Measurements from ENCODE around the gene SLC26A11. TPM values are rescaled to one million over a fixed set of nuclear protein-coding genes. Genes with fewer than 3 reads are reported as not detected.

SLC26A11 gene
- total RNA-seq, 1 donor from 2014 or later, result 5.9 TPM

GRCh38 chr17:80201446-80201845 is 18.8 kb upstream of the SLC26A11 start:
- no peaks in the 10 kb centered on the region for H3K27me3 Mint-ChIP-seq (ENCODE audit: insufficient read depth)
- no peaks in the 10 kb centered on the region for H3K4me1 Mint-ChIP-seq (ENCODE audit: low read depth)
- intact Hi-C loops (cut with micrococcal nuclease), result no loop called here
- DNase-seq (ENCODE audit: low spot score), result no peak
- no peaks in the 10 kb centered on the region for H3K9me3 Mint-ChIP-seq
- no peaks in the 10 kb centered on the region for H3K36me3 Mint-ChIP-seq (ENCODE audit: low read depth)
- no peak overlapping the region for H3K4me3 Mint-ChIP-seq
- H3K27ac Mint-ChIP-seq, result no peak overlapping the region

DNA sequence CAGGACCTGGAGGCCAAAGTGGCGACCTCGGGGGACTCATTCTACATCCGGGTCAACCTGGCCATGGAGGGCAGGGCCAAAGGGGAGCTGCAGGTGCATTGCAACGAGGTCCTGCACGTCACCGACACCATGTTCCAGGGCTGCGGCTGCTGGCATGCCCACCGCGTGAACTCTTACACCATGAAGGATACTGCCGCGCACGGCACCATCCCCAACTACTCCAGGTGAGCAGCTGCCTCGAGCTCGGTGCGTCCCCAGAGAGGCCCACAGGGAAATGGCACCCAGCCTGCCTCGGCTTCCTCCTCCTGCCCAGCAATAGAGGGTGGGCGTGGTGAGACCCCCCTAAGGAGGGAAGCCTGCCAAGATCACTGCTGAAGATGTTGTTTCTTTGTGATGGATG is 18.0 kb upstream of the SLC26A11 start:
- Mint-ChIP-seq H3K36me3 (ENCODE audit: low read depth) (no peaks in the 10 kb centered on the region), H3K27ac (no peak overlapping the region), H3K27me3 (ENCODE audit: insufficient read depth) (no peaks in the 10 kb centered on the region), H3K4me3 (no peak overlapping the region), H3K4me1 (ENCODE audit: low read depth) (no peaks in the 10 kb centered on the region), H3K9me3 (no peaks in the 10 kb centered on the region)
- intact Hi-C loops (cut with micrococcal nuclease), result no loop called here
- DNase-seq (ENCODE audit: low spot score), result no peak

DNA sequence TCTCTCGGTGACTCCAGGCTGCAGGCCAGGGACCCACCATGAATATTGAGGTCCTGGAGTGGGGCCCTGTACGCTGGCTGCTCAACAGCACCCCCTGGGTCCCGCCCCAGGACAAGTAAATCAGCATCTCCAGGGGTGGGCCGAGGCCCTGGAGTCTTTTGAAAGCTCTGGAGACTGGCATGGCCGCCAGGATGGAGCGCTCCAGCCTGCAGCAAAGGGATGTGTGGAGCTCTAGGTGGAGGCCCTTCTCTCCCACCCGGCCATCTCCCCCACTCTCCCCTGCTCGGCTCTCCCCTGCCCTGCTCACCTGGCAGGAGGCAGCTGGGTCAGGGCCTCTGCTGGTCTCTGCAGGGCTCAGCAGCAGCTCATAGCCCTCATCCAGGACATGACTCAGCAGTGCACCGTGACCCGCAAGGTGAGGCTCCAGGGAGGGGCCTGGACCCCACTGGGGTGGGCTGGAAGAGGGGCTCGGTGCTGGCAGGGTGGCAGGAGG is 16.7 kb upstream of the SLC26A11 start:
- H3K4me3 Mint-ChIP-seq, result no peak overlapping the region
- no peaks in the 10 kb centered on the region for H3K4me1 Mint-ChIP-seq (ENCODE audit: low read depth)
- no peaks in the 10 kb centered on the region for H3K27me3 Mint-ChIP-seq (ENCODE audit: insufficient read depth)
- no peak overlapping the region for H3K27ac Mint-ChIP-seq
- DNase-seq (ENCODE audit: low spot score), result no peak
- intact Hi-C loops (cut with micrococcal nuclease), result no loop called here
- no peaks in the 10 kb centered on the region for H3K36me3 Mint-ChIP-seq (ENCODE audit: low read depth)
- H3K9me3 Mint-ChIP-seq, result no peaks in the 10 kb centered on the region

GRCh38 chr17:80204626-80205468 is 15.4 kb upstream of the SLC26A11 start:
- H3K4me1 Mint-ChIP-seq (ENCODE audit: low read depth), result no peaks in the 10 kb centered on the region
- no peak for DNase-seq (ENCODE audit: low spot score)
- H3K9me3 Mint-ChIP-seq, result no peaks in the 10 kb centered on the region
- intact Hi-C loops (cut with micrococcal nuclease), result no loop called here
- H3K4me3 Mint-ChIP-seq, result no peak overlapping the region
- no peaks in the 10 kb centered on the region for H3K36me3 Mint-ChIP-seq (ENCODE audit: low read depth)
- no peak overlapping the region for H3K27ac Mint-ChIP-seq
- no peaks in the 10 kb centered on the region for H3K27me3 Mint-ChIP-seq (ENCODE audit: insufficient read depth)

DNA sequence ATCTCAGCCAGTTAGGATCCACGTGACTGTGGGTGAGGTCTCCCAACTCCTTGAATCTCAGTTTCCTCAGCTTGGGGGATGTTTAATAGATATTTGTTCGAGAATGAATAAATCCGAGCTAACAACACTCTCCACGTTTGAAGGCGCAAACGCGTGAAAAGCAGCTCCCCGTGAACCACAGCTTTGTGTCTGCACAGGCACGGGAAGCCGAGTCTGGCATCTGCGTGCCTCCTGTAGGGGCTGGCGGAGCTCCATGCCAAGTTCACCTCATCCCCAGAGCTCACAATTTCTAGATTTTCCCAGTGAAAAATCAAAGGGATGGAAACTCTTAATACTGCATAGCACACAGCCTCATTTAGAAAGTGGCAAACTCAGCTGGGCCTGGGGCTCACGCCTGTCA is 14.4 kb upstream of the SLC26A11 start:
- H3K4me1 Mint-ChIP-seq (ENCODE audit: low read depth), result no peaks in the 10 kb centered on the region
- H3K9me3 Mint-ChIP-seq, result no peaks in the 10 kb centered on the region

DNA sequence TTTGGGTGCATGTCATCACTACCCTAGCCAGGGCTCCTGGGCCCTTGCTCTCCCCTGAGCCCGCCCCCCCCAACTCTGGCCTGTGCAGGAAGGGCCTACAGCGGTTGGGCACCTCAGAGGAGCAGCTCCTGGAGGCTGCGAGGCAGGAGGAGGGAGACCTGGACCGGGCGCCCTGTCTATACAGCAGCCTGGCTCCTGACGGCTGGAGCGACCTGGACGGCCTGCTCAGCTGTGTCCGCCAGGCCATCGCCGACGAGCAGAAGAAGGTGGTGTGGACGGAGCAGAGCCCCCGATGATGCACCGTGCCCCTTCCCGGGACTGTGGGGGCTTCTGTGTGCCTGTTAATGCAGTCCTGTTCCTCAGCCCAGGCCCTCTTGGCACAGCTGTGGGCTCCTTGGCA is 12.2 kb upstream of the SLC26A11 start:
- Mint-ChIP-seq H3K27ac (no peak overlapping the region), H3K4me3 (no peak overlapping the region), H3K36me3 (ENCODE audit: low read depth) (no peaks in the 10 kb centered on the region), H3K9me3 (no peaks in the 10 kb centered on the region), H3K27me3 (ENCODE audit: insufficient read depth) (no peaks in the 10 kb centered on the region), H3K4me1 (ENCODE audit: low read depth) (no peaks in the 10 kb centered on the region)
- intact Hi-C loops (cut with micrococcal nuclease), result no loop called here
- DNase-seq (ENCODE audit: low spot score), result no peak

More for the DNA sequence above, 14.4 kb upstream of the SLC26A11 start:
- no peak overlapping the region for H3K4me3 Mint-ChIP-seq
- H3K27ac Mint-ChIP-seq, result no peak overlapping the region
- H3K27me3 Mint-ChIP-seq (ENCODE audit: insufficient read depth), result no peaks in the 10 kb centered on the region
- DNase-seq (ENCODE audit: low spot score), result no peak
- no peaks in the 10 kb centered on the region for H3K36me3 Mint-ChIP-seq (ENCODE audit: low read depth)
- intact Hi-C loops (cut with micrococcal nuclease), result no loop called here

- Mint-ChIP-seq H3K36me3 (ENCODE audit: low read depth) (no peaks in the 10 kb centered on the region), H3K27ac (no peak overlapping the region), H3K4me1 (ENCODE audit: low read depth) (no peaks in the 10 kb centered on the region), H3K9me3 (no peaks in the 10 kb centered on the region), H3K4me3 (no peak overlapping the region), H3K27me3 (ENCODE audit: insufficient read depth) (no peaks in the 10 kb centered on the region)
- DNase-seq (ENCODE audit: low spot score), result no peak
- intact Hi-C loops (cut with micrococcal nuclease), result no loop called here
These were observed 10.5 kb upstream of the SLC26A11 start for GRCh38 chr17:80209765-80210164.

DNA sequence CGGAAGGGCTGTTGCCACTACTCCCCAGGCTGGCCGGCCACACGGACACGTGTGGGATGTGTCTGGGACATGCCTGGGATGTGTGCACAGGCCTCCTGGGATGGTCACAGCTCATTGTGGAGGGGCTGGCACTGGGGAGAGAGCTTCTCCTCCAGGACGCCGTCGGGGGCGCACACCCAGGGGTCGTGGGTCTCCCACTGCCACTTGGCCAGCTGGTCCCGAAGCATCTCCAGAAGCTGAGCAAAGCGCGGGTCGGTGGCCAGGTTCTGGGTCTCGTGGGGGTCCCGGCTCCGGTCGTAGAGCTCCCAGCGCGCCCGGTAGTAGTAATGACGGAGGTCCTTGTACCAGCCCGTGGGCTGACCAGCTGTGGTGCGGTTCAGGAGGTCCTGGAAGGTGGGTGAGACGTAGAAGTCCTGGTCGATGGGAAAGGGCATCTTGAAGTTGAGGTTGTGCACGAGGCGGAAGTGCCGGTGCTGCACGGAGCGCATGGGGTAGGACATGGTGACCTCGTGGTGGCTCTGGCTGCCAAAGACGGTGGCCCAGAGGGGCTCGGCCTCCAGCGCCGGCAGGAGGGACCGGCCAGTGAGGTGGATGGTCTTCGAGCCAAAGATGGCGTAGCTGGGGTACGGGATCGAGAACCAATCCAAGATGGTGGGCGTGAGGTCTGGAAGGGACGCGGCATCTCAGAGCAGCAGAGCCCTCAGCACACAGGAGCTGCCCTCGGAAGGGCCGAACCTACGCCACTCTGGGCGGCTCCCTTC is 9.7 kb upstream of the SLC26A11 start:
- intact Hi-C loops (cut with micrococcal nuclease), result no loop called here
- Mint-ChIP-seq H3K9me3 (no peaks in the 10 kb centered on the region), H3K27ac (no peak overlapping the region), H3K4me1 (ENCODE audit: low read depth) (no peaks in the 10 kb centered on the region), H3K36me3 (ENCODE audit: low read depth) (no peaks in the 10 kb centered on the region), H3K27me3 (ENCODE audit: insufficient read depth) (no peaks in the 10 kb centered on the region), H3K4me3 (no peak overlapping the region)
- DNase-seq (ENCODE audit: low spot score), result no peak

- Mint-ChIP-seq H3K4me3 (no peak overlapping the region), H3K27ac (no peak overlapping the region), H3K27me3 (ENCODE audit: insufficient read depth) (no peaks in the 10 kb centered on the region), H3K36me3 (ENCODE audit: low read depth) (peaks cover 3% of the 10 kb centered on the region), H3K4me1 (ENCODE audit: low read depth) (no peaks in the 10 kb centered on the region), H3K9me3 (no peaks in the 10 kb centered on the region)
- intact Hi-C loops (cut with micrococcal nuclease), result no loop called here
- no peak for DNase-seq (ENCODE audit: low spot score)
These were observed 8.1 kb upstream of the SLC26A11 start for GRCh38 chr17:80212109-80212508.

GRCh38 chr17:80212511-80212910 is 7.7 kb upstream of the SLC26A11 start:
- Mint-ChIP-seq H3K9me3 (no peaks in the 10 kb centered on the region), H3K4me3 (no peak overlapping the region), H3K27ac (no peak overlapping the region), H3K4me1 (ENCODE audit: low read depth) (peaks cover 3% of the 10 kb centered on the region), H3K27me3 (ENCODE audit: insufficient read depth) (no peaks in the 10 kb centered on the region), H3K36me3 (ENCODE audit: low read depth) (peaks cover 5% of the 10 kb centered on the region)
- intact Hi-C loops (cut with micrococcal nuclease), result no loop called here
- no peak for DNase-seq (ENCODE audit: low spot score)

GRCh38 chr17:80212962-80213642 is 7.1 kb upstream of the SLC26A11 start:
- H3K4me1 Mint-ChIP-seq (ENCODE audit: low read depth), result peaks cover 6% of the 10 kb centered on the region
- DNase-seq (ENCODE audit: low spot score), result no peak
- intact Hi-C loops (cut with micrococcal nuclease), result no loop called here
- H3K4me3 Mint-ChIP-seq, result no peak overlapping the region
- H3K9me3 Mint-ChIP-seq, result no peaks in the 10 kb centered on the region
- H3K36me3 Mint-ChIP-seq (ENCODE audit: low read depth), result peaks cover 7% of the 10 kb centered on the region
- H3K27me3 Mint-ChIP-seq (ENCODE audit: insufficient read depth), result no peaks in the 10 kb centered on the region
- H3K27ac Mint-ChIP-seq, result no peak overlapping the region

DNA sequence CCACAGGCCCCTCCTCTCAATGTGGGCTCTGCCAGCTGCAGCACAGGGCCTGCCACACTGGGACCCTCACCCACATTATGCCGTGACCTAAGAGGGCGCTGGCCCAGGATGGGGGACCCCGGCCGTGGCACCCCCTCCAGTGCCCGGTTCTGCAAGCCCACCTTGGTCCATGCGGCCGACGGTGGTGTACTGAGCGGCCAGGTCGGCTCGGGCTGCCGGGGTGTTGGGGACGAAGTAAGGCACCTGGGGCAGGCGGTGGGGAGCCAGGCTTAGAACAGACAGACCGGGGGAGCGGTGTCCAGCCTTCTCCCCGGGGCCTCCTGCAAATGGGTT is 6.6 kb upstream of the SLC26A11 start:
- H3K4me3 Mint-ChIP-seq, result no peak overlapping the region
- H3K27me3 Mint-ChIP-seq (ENCODE audit: insufficient read depth), result no peaks in the 10 kb centered on the region
- DNase-seq (ENCODE audit: low spot score), result no peak
- no peak overlapping the region for H3K27ac Mint-ChIP-seq
- intact Hi-C loops (cut with micrococcal nuclease), result no loop called here
- no peaks in the 10 kb centered on the region for H3K9me3 Mint-ChIP-seq
- H3K36me3 Mint-ChIP-seq (ENCODE audit: low read depth), result peaks cover 7% of the 10 kb centered on the region
- peaks cover 9% of the 10 kb centered on the region for H3K4me1 Mint-ChIP-seq (ENCODE audit: low read depth)

Data from activated T-helper 1 cell treated with anti-CD3 and anti-CD28 coated beads, Interleukin-12 subunit alpha, Interleukin-12 subunit beta, Interleukin-2, Interleukin-4 antibody, amounts not matched to agents 30 ng/mL and 10 ng/mL and 1 ng/mL, durations not matched to agents 14 hours and 24 hours and 36 hours (primary cell).